GM21737 (cell line): ENCODE measurements around the gene STKLD1.

Source experiments
- ATAC-seq: cut with Tn5 transposase; IDR thresholded peaks from one replicate; pipeline ENCODE4 v1.9.1; 2021; ENCODE audit warnings: mild to moderate bottlenecking, moderate library complexity; ENCODE audit not compliant: unreplicated experiment

The STKLD1 gene

DNA sequence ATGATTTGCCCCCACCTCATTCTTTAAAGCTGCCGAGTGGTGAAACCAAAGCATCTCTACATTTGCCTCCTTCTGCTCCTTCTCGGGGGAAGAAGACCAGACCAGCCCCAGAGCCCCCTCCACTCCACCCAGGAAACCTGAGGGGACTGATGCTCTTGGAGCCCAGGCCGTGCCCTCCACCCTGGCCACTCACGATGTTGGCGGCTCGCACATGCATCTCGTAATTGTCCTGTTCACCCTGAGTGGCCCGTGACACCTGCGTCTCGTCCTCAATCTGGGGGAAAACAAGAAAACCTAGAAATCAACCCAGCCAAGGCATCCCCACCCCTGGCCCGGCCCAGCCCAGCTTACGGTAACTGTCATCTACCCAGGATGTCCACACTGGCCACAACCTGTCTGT lies 31.2 kb upstream of the STKLD1 start:
- ATAC-seq, result no peak

DNA sequence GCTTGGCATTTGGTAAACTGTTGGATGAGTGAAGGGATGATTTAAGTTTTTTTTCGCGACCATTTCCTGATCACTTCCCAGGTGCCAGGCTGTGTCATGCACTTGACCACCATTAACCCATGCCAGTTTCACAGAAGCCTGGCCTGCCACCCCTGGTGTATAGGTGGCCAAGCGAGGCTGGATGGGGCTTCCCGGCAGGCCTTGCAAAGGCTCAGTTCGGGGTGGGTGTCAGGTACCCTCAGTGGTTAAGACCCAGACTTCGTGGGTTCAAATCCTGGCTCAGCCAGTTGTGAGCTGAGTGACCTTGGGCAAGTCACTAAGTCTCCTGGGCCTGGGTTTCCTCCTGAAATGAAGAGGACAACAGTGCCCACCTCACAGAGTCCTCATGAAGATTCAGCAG lies 30.6 kb upstream of the STKLD1 start:
- ATAC-seq, result no peak

DNA sequence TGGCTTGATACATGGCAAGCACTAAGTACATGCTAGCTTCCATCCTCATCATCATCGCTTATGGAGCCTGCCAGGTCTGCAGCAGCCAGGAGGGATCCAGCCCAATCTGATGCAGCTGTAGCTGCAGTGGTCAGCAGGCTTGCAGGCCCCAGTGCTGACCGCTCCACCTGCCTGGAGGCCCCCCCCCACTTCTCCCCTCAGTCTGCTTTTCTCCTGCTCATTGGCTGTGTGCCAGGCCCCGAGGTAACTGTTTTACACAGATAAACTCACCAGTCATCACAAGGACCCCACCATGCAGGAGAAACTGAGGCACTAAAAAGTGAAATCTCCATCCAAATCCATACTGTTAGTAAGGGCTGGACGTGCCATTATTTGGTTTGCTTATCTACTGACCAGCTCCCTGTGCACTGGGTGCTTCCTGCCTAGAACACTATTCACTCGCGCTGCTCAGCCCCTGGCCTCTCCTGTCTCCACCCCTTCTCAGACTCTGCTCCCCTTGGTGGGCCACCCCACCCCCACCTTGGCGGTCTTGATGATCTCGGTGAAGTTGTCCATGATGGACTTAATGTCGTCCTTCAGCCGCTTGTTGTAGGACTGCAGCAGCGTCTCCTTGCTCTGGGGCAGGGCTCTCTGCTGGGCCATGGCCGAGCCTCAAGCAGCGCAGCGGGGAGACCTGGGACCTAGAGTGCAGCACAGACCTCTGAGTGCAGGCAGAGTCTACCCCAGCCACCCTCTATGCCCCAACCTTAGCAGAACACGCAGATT lies 30.0 kb upstream of the STKLD1 start:
- ATAC-seq, result no peak

DNA sequence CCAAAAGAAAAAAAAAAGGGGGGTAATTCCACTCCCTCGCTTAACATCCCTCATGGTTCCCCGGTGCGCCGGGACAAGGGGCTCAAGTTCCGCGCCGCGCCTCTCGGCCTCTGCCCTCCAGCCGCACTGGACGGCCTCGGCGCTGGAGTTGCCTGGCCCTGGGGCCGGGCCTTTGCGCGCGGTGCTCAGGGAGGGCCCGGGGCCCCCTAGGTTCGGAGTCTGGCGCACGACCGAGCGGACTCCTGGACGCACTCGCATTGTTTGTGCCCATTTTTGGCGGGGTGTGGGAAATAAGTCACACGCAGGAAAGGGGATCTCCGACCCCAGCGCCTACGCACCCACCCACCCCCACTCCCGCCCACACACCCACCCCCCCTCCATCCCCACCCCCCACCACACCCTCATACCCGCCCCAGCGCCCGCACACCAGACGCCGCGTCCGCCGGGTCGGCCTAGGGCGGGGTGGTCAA lies 28.6 kb upstream of the STKLD1 start:
- ATAC-seq, result peak; percentile 22

DNA sequence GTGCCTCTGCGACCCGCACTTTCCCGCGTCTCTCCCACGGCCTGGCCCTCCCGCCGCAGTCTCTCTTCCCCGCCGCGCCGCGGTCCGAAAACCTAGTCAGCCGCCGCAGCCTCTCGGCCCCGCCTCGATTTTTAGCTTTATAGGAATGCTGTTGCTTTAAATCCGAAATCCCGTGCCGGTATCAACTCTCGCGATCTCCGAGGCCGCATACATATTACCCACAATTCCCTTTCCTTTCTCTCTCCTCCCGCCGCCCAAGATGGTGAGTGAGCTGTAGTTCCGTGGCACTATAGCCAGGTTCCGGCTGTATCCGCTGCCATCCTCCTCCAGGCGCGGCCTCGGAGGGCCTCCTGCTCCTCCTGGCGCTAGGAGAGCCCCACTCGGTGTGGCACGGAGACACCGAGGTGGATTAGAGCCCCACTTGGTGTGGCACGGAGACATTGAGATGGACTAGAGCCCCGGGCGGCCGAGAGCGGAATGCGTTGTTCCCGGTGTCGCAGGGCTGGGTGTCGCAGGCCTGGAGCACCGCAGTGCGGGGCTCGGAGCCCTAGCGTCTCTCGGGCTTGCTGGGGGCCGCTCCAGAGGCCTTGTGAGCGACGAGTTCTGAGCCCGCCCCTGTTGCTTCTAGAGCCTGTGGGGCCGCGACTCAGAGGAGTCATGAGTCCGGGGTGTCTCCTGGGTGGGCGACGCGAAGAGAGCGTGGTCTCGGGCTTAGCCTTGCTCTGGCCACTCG lies 28.0 kb upstream of the STKLD1 start, which contains the start of the genes MED22 and RPL7A:
Gene MED22 (minus strand): TSS at position 147 of the 733 bp plus-strand sequence. CDS start 1,469 bp downstream, outside the sequence.
Gene RPL7A (plus strand): TSS at position 234 of the 733 bp plus-strand sequence. CDS start 26 bp downstream, at position 260.
- peak; percentile 69 for ATAC-seq

DNA sequence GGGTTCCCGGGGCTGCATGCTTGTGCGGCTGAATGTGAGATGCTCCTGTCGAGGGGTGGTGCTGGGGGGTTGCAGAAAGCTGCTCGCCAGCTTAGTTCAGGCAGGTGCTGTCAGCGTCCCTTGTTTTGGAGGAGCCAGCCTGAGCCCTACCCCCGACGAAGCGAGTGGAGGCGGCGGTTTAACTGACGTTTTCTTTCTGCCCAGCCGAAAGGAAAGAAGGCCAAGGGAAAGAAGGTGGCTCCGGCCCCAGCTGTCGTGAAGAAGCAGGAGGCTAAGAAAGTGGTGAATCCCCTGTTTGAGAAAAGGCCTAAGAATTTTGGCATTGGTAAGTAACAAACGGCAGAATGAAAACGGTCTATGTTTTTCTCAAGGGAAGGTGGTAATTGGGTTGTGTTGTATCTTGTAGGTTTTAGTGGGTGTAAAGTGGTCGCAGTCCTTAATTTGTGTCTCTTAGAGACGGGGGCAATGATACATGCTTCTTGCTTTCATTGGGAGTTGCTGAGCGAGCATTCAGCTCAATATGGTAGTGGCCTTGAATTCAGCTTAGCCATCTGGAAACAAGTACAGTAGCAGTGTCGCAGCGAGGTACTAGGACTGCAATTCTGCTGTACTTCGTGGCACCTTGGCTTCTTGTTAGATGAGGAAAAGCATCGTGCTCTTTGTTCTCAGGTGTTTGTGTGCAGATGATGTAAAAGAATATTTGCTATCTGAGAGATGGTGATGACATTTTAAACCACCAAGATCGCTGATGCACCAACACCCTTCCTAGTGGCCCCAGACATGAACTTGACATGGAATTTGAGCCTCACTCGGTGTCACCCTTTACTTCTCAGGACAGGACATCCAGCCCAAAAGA lies 27.2 kb upstream of the STKLD1 start:
- no peak for ATAC-seq

DNA sequence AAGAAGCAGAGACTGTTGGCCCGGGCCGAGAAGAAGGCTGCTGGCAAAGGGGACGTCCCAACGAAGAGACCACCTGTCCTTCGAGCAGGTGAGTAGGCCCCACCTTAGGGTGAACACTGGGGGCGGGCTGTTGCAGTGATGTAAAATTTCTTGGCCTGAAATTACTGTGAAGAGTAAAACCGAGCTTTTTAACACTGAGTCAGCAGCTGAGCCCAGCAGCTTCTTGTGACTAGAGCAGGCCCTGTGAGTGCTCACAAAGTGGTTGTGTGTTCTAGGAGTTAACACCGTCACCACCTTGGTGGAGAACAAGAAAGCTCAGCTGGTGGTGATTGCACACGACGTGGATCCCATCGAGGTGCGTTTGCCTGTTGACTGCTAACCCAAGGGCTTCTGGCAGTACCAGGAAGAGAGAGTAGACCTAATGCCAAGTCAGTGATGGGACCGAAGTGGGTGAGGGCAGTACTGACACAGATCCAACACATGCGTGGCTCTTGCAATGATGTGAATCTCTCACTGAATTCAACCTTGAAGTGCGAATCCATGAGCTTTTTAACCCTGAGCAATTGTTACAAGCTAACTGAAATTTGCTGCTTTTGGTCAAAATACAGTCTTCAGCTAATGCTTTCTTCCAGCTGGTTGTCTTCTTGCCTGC lies 26.1 kb upstream of the STKLD1 start:
- no peak for ATAC-seq

DNA sequence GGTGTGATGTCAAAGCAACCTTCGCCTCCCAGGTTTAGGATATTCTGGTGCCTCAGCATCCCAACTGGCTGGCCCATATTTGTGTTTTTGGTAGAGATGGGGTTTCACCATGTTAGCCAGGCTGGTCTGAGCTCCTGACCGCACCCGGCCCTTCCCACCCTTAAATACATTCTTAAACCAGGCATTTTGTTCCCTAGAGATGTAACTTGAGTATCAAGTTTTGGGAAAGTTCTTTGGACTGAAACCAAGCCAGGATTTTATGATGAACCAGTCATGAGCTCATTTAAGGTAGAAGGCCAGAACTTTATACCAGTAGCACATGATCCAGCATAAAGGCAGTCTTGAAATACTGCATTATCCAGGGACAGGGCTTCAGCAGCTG lies 24.6 kb upstream of the STKLD1 start:
- no peak for ATAC-seq

DNA sequence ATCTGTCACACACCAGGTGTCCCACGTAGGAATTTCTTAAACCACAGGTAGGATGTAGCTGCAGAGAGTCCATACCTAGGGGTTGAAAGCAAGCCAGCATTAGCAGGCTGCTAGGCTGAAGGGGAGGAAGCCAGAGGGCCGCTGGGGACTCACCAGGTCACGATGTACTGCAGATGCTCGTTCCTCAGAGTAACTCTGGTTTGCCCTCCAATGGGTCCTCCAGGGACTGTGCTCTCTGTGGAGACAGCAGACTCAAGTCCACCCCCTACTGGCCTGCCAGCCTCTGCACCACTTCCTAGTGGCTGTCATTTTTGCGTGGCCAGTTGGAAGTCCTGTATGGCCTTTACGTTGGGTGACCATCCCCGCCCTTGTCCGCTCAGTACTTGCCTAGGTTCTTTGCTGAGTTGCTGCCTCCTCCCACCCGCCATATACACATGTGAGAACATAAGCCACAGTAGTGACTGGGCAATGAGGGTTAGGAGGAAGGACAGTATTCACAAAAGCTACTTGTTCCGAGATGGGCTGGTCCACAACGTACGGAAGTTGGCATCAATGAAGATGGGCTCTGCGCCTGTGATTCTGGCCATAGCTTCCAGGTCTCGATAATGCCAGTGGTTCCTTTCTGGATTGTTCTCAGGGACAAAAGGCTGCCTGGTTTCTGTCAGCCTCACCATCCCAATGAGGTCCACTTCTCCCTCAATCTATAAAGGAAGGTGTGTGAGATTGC lies 24.1 kb upstream of the STKLD1 start:
- no peak for ATAC-seq

DNA sequence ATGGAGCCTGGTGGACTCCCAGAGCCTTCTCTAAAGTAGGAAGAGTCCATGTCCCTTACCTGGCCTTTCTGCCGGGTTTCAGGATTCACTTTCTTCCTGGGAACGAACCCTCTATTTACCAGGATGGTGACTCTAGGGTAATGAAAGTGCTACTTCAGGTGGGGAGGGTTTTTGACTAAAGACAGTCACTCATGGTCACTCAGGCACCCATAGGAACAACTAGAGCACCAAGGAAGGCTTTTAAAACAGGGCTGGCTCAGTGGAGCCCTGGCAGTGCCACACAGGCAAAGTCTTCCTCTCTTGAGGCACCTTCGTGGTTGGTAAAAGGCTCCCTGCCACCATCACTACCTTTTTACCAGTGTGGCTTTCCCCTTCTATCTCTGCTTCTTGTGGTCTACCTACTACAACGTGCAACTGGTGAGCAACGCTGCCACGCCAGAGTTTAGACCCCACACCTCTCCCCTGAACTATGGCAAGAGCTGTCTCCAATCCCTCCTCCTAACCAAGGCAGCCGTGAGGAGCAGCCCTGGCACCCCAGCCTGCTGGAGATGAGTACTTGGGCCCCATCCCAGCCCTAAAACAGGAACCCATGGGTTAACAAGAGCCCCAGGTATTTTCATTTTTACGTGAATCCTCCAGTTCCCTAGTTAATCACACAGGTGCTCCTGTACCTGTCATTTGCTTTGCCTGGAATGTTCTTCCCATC lies 23.4 kb upstream of the STKLD1 start:
- ATAC-seq, result no peak

DNA sequence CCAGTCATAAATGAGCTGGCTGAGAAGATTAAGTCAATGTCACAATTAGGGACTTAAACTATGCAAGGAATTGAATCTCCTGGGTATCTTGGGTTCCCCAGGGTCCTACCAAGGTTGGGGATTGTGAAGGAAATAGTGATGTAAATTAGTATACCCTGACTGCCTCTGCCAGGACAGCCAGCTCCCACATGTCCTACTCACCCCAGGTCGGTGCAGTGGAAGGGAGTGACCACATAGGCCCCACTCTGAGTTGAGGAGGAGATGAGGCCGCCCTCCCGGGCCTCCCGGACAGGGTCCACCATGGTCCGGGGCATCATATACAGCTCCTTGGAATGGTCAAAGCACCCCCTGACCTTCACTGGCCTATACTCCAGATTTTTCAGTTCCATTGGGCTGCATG lies 22.6 kb upstream of the STKLD1 start:
- ATAC-seq, result no peak

DNA sequence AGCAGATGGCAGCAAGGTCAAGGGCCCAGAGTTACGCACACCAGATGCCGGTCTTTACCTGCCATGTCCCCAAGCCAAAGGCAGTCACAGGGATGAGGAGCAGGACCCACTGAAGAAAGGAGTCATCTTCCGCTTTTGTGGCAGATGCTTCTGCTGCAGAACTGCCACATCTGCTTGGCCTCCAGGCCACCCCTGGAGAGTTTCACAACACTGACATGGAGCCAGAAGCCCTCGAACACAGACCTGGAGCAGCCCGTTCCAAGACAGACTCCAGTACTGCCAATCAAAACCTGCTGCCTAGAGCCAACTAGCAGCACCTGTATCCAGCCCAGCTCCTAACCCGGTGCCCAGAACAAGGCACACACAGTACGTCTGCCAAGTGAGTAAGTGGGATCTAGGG lies 21.4 kb upstream of the STKLD1 start:
- ATAC-seq, result no peak

DNA sequence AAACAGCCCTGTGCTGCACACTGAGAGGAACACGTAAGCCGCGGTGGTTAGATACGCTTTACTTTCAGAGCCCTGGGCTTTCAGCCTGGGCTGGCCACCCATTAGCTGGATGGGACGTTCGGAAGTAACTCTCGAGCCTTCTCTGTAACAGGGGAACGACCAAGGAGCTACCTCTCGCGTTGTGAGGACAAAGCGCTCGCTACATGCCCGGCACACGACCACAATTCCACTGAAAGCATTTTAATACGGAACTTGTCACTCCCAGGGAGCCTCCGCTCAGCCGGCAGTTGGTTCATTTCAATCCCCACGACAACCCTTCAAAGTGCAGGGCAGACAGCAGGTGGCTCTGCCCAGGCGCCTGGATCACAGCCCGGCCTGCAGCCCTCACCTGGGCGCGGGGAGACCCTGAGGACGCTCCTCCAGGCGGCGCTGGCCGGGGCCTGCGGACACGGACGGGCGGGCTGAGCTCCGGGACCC lies 20.2 kb upstream of the STKLD1 start:
- ATAC-seq, result peak; percentile 9

DNA sequence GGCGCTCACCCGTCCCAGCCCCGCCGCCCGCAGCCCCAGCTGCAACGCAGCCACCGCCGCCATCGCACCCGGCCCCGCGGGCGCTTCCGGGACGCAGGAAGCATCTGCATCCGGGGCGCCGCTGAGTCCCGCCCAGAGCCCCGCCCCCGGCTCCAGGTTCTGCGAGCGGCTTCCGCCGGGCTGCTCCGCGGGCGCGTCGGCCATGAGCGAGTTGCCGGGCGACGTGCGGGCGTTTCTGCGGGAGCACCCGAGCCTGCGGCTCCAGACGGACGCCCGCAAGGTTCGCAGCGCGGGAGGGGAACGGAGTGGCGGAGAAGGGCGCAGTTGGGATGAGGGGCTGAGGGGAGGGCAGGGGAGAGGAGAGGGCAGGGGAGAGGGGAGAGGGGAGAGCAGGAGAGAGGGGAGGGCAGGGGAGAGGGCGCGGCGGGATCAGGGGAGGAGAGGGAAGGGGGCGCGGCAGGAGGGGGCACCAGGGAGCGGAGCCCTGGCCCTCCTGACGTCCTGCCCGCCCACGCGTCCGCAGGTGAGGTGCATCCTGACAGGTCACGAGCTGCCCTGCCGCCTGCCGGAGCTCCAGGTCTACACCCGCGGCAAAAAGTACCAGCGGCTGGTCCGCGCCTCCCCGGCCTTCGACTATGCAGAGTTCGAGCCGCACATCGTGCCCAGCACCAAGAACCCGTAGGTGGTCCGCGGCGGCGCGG lies 19.6 kb upstream of the STKLD1 start, which contains the start of the genes SURF1 and SURF2:
Gene SURF1 (minus strand): TSS at position 97 of the 701 bp plus-strand sequence. CDS start 34 bp downstream, at position 63.
Gene SURF2 (plus strand): TSS at position 160 of the 701 bp plus-strand sequence. CDS start 43 bp downstream, at position 203.
- peak; percentile 56 for ATAC-seq

DNA sequence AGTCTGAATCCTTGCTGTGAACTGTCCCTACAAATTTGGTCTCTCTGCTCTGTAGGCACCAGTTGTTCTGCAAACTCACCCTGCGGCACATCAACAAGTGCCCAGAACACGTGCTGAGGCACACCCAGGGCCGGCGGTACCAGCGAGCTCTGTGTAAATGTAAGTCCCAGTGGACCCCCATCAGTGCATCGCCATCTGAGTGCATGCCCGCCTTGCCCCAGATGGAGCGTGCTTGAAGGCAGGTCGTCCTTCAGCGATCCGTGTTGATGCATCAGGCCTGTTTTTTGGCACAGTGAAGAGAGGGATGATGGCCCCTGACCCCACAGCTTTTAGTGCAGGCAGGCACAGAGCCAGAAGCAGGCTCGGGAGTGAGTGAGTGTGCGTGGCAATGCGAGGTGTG lies 18.5 kb upstream of the STKLD1 start:
- ATAC-seq, result no peak

DNA sequence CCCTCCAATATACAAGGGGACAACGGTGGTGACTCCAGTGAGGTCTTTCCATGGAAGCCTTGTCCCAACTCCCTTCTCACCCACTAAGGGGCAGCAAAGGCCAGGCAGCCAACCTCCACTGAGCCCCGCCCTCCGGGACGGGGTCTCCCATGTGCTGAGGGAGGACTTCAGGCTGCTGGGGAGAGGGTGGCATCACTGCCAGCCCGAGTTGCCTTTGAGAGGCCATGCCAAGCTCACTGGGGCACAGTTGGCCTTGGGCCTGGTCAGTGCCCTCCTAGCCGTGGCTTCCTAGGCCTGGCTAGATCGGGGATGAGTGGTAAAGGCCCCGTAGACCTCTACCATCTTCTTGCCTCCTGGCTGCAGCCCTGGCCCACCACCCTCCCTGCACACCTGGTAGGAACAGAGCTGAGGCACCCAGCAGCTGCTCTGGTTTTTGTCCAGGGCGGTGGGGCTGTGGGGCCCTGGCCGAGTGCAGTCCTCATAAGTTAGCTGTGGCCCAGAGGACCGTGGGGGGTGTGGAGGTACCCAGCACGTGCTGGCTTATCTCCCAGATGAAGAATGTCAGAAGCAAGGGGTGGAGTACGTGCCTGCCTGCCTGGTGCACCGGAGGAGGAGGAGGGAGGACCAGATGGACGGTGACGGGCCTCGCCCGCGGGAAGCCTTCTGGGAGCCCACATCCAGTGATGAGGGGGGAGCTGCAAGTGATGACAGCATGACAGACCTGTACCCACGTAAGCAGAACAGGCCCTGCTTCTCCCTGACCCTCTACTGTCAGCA lies 16.6 kb upstream of the STKLD1 start:
- ATAC-seq, result no peak
